H1 (cell line): ENCODE results near the gene MYO1F. TPM values are rescaled to one million over a fixed set of nuclear protein-coding genes. Genes with fewer than 3 reads are reported as not detected.

ENCODE experiments used
- BACH1 ChIP-seq: IDR thresholded peaks from 2 replicates; pipeline ENCODE4 v1.6.1; 2012; ENCODE audit warnings: low read length, improper control_type of control experiment
- CREB1 ChIP-seq: IDR thresholded peaks from 2 replicates; pipeline ENCODE4 v1.6.1; 2012; ENCODE audit warnings: inconsistent platforms
- KDM1A ChIP-seq: fragments of 200-600, 300-600 bp; sonication (generic); IDR thresholded peaks from 2 replicates; pipeline ENCODE4 v1.7.1; 2016; ENCODE audit warnings: mild to moderate bottlenecking, low read length, borderline replicate concordance
- POLR2AphosphoS5 ChIP-seq: IDR thresholded peaks from 2 replicates; pipeline ENCODE4 v1.6.1; 2011; ENCODE audit warnings: low read depth, low read length
- ZNF274 ChIP-seq: IDR thresholded peaks from 2 replicates; pipeline ENCODE4 v1.7.0; 2012; ENCODE audit warnings: low read length, borderline replicate concordance; ENCODE audit errors: extremely low read depth
- polyA plus RNA-seq, 7 experiments: library from polyadenylated mRNA; depleted of rRNA in 3 of 7; stranded (reverse) in 5 of 7; unstranded in 2 of 7; fragments of >200 nt in 5 of 7; fragments of 200-250 nt in 2 of 7; gene quantifications; 1 replicate in 5 of 7; 2 replicates in 1 of 7; 4 replicates in 1 of 7; pipeline versions ENCODE4 v1.2.1 to v1.2.3, GENCODE V29; 2011 to 2013; ENCODE audit warnings: missing spikeins in 2 of 7, mixed read lengths in 2 of 7
- total RNA-seq: library from RNA; stranded (reverse); fragmentation: NEBNext Ultra II Directional; extraction: Animal tissue kit (Norgen Biotek cat#: 25700); gene quantifications from 2 replicates; pipeline ENCODE4 v1.2.1, GENCODE V29; 2021
- TF ChIP-seq, protein P1 (sequence below), 3 experiments: IDR thresholded peaks; 1 replicate in 2 of 3; 2 replicates in 1 of 3; pipeline versions ENCODE4 v1.5.1 to v1.6.1; 2011; ENCODE audit warnings: low read length in 3 of 3, mild to moderate bottlenecking in 3 of 3, inconsistent platforms in 2 of 3, low read depth in 1 of 3, moderate library complexity in 1 of 3; ENCODE audit not compliant: insufficient read depth in 1 of 3; ENCODE audit errors: control extremely low read depth in 1 of 3
- TF ChIP-seq, protein P2 (sequence below): IDR thresholded peaks from 2 replicates; pipeline ENCODE4 v1.6.1; 2012; ENCODE audit warnings: inconsistent platforms

The MYO1F gene
- total and polyA plus RNA-seq, 2 of the 8 experiments (the other 6 are each of a cell fraction or from before 2014, with no cell fraction given) = 1.4 to 4.6 TPM

DNA sequence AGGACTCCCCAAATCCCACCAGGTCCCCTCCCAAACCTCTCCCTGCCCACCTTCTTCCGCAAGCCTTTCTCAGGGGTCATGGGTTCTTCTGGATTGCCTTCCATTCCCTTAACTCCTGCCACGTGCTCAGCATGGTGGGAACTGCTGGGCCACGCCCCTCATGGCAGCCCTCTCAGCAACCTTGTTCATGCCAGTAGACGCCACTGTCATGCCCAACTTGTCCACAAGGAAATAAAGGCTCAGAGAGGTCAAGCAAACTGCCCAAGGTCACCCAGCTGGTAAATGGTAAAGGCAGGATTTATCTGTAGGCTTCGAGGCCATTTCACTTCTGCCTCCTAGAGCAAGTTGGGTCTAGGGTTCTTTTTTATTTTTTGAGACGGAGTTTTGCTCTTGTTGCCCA lies 85.7 kb downstream of the MYO1F start (continued):
- TF ChIP-seq, protein P1, sequence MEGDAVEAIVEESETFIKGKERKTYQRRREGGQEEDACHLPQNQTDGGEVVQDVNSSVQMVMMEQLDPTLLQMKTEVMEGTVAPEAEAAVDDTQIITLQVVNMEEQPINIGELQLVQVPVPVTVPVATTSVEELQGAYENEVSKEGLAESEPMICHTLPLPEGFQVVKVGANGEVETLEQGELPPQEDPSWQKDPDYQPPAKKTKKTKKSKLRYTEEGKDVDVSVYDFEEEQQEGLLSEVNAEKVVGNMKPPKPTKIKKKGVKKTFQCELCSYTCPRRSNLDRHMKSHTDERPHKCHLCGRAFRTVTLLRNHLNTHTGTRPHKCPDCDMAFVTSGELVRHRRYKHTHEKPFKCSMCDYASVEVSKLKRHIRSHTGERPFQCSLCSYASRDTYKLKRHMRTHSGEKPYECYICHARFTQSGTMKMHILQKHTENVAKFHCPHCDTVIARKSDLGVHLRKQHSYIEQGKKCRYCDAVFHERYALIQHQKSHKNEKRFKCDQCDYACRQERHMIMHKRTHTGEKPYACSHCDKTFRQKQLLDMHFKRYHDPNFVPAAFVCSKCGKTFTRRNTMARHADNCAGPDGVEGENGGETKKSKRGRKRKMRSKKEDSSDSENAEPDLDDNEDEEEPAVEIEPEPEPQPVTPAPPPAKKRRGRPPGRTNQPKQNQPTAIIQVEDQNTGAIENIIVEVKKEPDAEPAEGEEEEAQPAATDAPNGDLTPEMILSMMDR (IDR thresholded peaks at IDR 0.05; ENCODE audit: control extremely low read depth in 1 of 3, insufficient read depth in 1 of 3, low read depth in 1 of 3, low read length in 3 of 3) = peak; percentile 4 to 43 (median 11); a peak in 2 of 4 replicates
- TF ChIP-seq, protein P2, sequence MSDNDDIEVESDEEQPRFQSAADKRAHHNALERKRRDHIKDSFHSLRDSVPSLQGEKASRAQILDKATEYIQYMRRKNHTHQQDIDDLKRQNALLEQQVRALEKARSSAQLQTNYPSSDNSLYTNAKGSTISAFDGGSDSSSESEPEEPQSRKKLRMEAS = peak; percentile 72
- TF ChIP-seq POLR2AphosphoS5 = no peak
- no peak for TF ChIP-seq BACH1
- peak; percentile 61; the same call in 1 of the 2 replicates for TF ChIP-seq KDM1A
- no peak for TF ChIP-seq CREB1
- no peak for TF ChIP-seq ZNF274
